Measurements from ENCODE around the gene SUGCT.

DNA sequence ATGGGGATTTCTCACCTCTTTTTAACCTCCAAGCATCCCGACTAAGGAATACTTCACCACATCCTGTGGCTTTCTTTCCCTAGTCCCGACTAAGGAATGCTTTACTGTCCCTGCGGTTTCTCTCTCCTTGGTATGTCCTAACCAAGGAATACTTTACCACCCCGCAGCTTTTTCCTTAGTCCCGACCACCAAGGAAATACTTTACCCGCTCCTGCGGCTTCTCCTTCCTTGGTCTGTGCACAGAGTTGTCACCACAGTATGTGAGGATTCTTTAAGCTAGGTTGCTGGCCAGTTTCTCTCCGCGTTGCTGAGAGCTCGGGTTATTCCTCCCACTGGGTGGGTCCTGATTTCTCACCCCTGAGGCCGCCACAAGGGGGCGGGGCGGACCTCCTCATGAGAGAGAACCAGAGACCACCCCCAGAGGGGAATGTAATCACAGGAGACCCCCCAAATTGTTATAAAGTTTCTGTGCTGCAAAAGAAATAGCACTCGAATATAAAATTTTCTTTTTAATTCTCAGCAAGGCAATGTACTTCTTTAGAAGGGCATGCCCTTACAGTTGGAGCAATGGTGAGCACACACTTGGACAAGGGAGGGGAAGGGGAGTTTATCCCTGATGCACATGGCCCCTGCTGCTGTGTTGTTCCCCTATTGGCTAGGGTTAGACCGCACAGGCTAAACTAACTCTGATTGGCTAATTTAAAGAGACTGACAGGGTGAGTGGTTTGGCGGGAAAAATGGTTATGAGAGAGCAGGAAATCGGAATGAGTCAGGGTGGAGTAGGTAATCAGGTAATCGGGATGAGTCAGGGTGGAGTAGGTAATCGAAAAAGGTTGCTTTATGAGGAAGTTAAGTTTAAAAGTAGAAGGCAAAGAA is 12.8 kb downstream of the SUGCT start:
- TF ChIP-seq POLR2AphosphoS5 (IDR thresholded peaks at IDR 0.05): no peak
- TF ChIP-seq, protein P1, sequence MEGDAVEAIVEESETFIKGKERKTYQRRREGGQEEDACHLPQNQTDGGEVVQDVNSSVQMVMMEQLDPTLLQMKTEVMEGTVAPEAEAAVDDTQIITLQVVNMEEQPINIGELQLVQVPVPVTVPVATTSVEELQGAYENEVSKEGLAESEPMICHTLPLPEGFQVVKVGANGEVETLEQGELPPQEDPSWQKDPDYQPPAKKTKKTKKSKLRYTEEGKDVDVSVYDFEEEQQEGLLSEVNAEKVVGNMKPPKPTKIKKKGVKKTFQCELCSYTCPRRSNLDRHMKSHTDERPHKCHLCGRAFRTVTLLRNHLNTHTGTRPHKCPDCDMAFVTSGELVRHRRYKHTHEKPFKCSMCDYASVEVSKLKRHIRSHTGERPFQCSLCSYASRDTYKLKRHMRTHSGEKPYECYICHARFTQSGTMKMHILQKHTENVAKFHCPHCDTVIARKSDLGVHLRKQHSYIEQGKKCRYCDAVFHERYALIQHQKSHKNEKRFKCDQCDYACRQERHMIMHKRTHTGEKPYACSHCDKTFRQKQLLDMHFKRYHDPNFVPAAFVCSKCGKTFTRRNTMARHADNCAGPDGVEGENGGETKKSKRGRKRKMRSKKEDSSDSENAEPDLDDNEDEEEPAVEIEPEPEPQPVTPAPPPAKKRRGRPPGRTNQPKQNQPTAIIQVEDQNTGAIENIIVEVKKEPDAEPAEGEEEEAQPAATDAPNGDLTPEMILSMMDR (IDR thresholded peaks at IDR 0.05 in 8 of 11, conservative IDR thresholded peaks at IDR 0.05 in 3 of 11): no peak
